ENCODE results near the gene BRD9.

The BRD9 gene

GRCh38 chr5:900781-901180, 8.2 kb upstream of the BRD9 start:
- no peak overlapping the region for H3K4me3 ChIP-seq (ENCODE audit: low read length)
- TF ChIP-seq ZNF274 (IDR thresholded peaks at IDR 0.05; ENCODE audit: low read depth, low read length): no peak

- no peak for TF ChIP-seq ZNF274 (IDR thresholded peaks at IDR 0.05; ENCODE audit: low read depth, low read length)
These were observed 1.1 kb upstream of the BRD9 start for GRCh38 chr5:893711-894110.

GRCh38 chr5:893137-893506, 521 bp upstream of the BRD9 start:
- no peak for TF ChIP-seq ZNF274 (IDR thresholded peaks at IDR 0.05; ENCODE audit: low read depth, low read length)
- H3K4me3 ChIP-seq (ENCODE audit: low read length): peak overlapping the region; percentile 90

More at GRCh38 chr5:893711-894110, 1.1 kb upstream of the BRD9 start:
- peak overlapping the region; percentile 90 for H3K4me3 ChIP-seq (ENCODE audit: low read length)

- peak overlapping the region; percentile 90 for H3K4me3 ChIP-seq (ENCODE audit: low read length)
- TF ChIP-seq ZNF274 (IDR thresholded peaks at IDR 0.05; ENCODE audit: low read depth, low read length): no peak
These were observed 686 bp downstream of the BRD9 start for GRCh38 chr5:891837-892393.

- TF ChIP-seq ZNF274 (IDR thresholded peaks at IDR 0.05; ENCODE audit: low read depth, low read length): no peak
These were observed 1.3 kb downstream of the BRD9 start for GRCh38 chr5:891117-891836.

GRCh38 chr5:889075-889710, 3.4 kb downstream of the BRD9 start:
- TF ChIP-seq ZNF274 (IDR thresholded peaks at IDR 0.05; ENCODE audit: low read depth, low read length): no peak
- no peak overlapping the region for H3K4me3 ChIP-seq (ENCODE audit: low read length)

More at GRCh38 chr5:891117-891836, 1.3 kb downstream of the BRD9 start:
- H3K4me3 ChIP-seq (ENCODE audit: low read length): peak overlapping the region; percentile 90

- TF ChIP-seq ZNF274 (IDR thresholded peaks at IDR 0.05; ENCODE audit: low read depth, low read length): no peak
- no peak overlapping the region for H3K4me3 ChIP-seq (ENCODE audit: low read length)
These were observed 4.0 kb downstream of the BRD9 start for GRCh38 chr5:888638-889035.

- no peak for TF ChIP-seq ZNF274 (IDR thresholded peaks at IDR 0.05; ENCODE audit: low read depth, low read length)
- no peak overlapping the region for H3K4me3 ChIP-seq (ENCODE audit: low read length)
These were observed 4.5 kb downstream of the BRD9 start for GRCh38 chr5:887947-888637.

GRCh38 chr5:886716-887325, 5.8 kb downstream of the BRD9 start:
- no peak overlapping the region for H3K4me3 ChIP-seq (ENCODE audit: low read length)

GRCh38 chr5:886036-886435, 6.6 kb downstream of the BRD9 start:
- no peak for TF ChIP-seq ZNF274 (IDR thresholded peaks at IDR 0.05; ENCODE audit: low read depth, low read length)
- H3K4me3 ChIP-seq (ENCODE audit: low read length): no peak overlapping the region

More at GRCh38 chr5:886716-887325, 5.8 kb downstream of the BRD9 start:
- no peak for TF ChIP-seq ZNF274 (IDR thresholded peaks at IDR 0.05; ENCODE audit: low read depth, low read length)

- H3K4me3 ChIP-seq (ENCODE audit: low read length): no peak overlapping the region
- TF ChIP-seq ZNF274 (IDR thresholded peaks at IDR 0.05; ENCODE audit: low read depth, low read length): no peak
These were observed 7.1 kb downstream of the BRD9 start for GRCh38 chr5:885529-885928.

GRCh38 chr5:885127-885442, 7.5 kb downstream of the BRD9 start:
- no peak for TF ChIP-seq ZNF274 (IDR thresholded peaks at IDR 0.05; ENCODE audit: low read depth, low read length)
- H3K4me3 ChIP-seq (ENCODE audit: low read length): no peak overlapping the region

- no peak for TF ChIP-seq ZNF274 (IDR thresholded peaks at IDR 0.05; ENCODE audit: low read depth, low read length)
- no peak overlapping the region for H3K4me3 ChIP-seq (ENCODE audit: low read length)
These were observed 8.1 kb downstream of the BRD9 start for GRCh38 chr5:884345-885126.
